ENCODE measurements around the gene ST3GAL3.

Gene ST3GAL3

GRCh38 chr1:43747736-43748135 lies 40.4 kb downstream of the ST3GAL3 start:
- no peak overlapping the region for H3K4me3 ChIP-seq (ENCODE audit: low read depth, low read length)
- TF ChIP-seq POLR2A (IDR thresholded peaks at IDR 0.05; ENCODE audit: extremely low read depth, insufficient read length) (no peak), CTCF (IDR thresholded peaks at IDR 0.05; ENCODE audit: low read depth, low read length) (no peak), MAX (IDR thresholded peaks at IDR 0.05; ENCODE audit: low read depth, low read length) (no peak), MYC (IDR thresholded peaks at IDR 0.05; ENCODE audit: low read depth, low read length) (no peak)
- no peak for DNase-seq (ENCODE audit: low read depth)

GRCh38 chr1:43750083-43750482 lies 42.7 kb downstream of the ST3GAL3 start:
- no peak for TF ChIP-seq MAX (IDR thresholded peaks at IDR 0.05; ENCODE audit: low read depth, low read length)
- TF ChIP-seq CTCF (IDR thresholded peaks at IDR 0.05; ENCODE audit: low read depth, low read length), result no peak
- TF ChIP-seq POLR2A (IDR thresholded peaks at IDR 0.05; ENCODE audit: extremely low read depth, insufficient read length), result no peak
- no peak for TF ChIP-seq MYC (IDR thresholded peaks at IDR 0.05; ENCODE audit: low read depth, low read length)
- DNase-seq (ENCODE audit: low read depth), result no peak
- no peak overlapping the region for H3K4me3 ChIP-seq (ENCODE audit: low read depth, low read length)

GRCh38 chr1:43753422-43753821 lies 46.1 kb downstream of the ST3GAL3 start:
- TF ChIP-seq MYC (IDR thresholded peaks at IDR 0.05; ENCODE audit: low read depth, low read length) (no peak), MAX (IDR thresholded peaks at IDR 0.05; ENCODE audit: low read depth, low read length) (no peak), POLR2A (IDR thresholded peaks at IDR 0.05; ENCODE audit: extremely low read depth, insufficient read length) (no peak), CTCF (IDR thresholded peaks at IDR 0.05; ENCODE audit: low read depth, low read length) (no peak)
- no peak for DNase-seq (ENCODE audit: low read depth)
- no peak overlapping the region for H3K4me3 ChIP-seq (ENCODE audit: low read depth, low read length)

- TF ChIP-seq POLR2A (IDR thresholded peaks at IDR 0.05; ENCODE audit: extremely low read depth, insufficient read length), result no peak
- TF ChIP-seq CTCF (IDR thresholded peaks at IDR 0.05; ENCODE audit: low read depth, low read length), result no peak
- TF ChIP-seq MYC (IDR thresholded peaks at IDR 0.05; ENCODE audit: low read depth, low read length), result no peak
- H3K4me3 ChIP-seq (ENCODE audit: low read depth, low read length), result no peak overlapping the region
- no peak for DNase-seq (ENCODE audit: low read depth)
Observed at GRCh38 chr1:43754892-43755291, 47.6 kb downstream of the ST3GAL3 start.

GRCh38 chr1:43757343-43758053 lies 50.2 kb downstream of the ST3GAL3 start:
- DNase-seq (ENCODE audit: low read depth), result no peak
- no peak overlapping the region for H3K4me3 ChIP-seq (ENCODE audit: low read depth, low read length)
- no peak for TF ChIP-seq POLR2A (IDR thresholded peaks at IDR 0.05; ENCODE audit: extremely low read depth, insufficient read length)
- no peak for TF ChIP-seq CTCF (IDR thresholded peaks at IDR 0.05; ENCODE audit: low read depth, low read length)
- TF ChIP-seq MAX (IDR thresholded peaks at IDR 0.05; ENCODE audit: low read depth, low read length), result no peak
- TF ChIP-seq MYC (IDR thresholded peaks at IDR 0.05; ENCODE audit: low read depth, low read length), result no peak

Data from NB4 (cell line).